ENCODE measurements around the gene RPL15. TPM values are rescaled to one million over a fixed set of nuclear protein-coding genes. Genes with fewer than 3 reads are reported as not detected.

The RPL15 gene
- polyA plus RNA-seq, 1 donor (not counting 4 experiments of a cell fraction or from before 2014, with no cell fraction given) = 3,052 TPM

- peaks cover 34% of the 10 kb centered on the region for H3K79me2 ChIP-seq (ENCODE audit: control insufficient read depth, insufficient read depth, low read length)
- no peaks in the 10 kb centered on the region for H4K20me1 ChIP-seq (ENCODE audit: control insufficient read depth, extremely low read depth, insufficient read depth, low read length)
- peaks cover 24% of the 10 kb centered on the region for H3K4me1 ChIP-seq (ENCODE audit: control insufficient read depth, extremely low read depth, insufficient read depth, low read length)
These were observed 44.6 kb upstream of the RPL15 start for GRCh38 chr3:23872330-23872729.

GRCh38 chr3:23873941-23874340 is 43.0 kb upstream of the RPL15 start:
- Histone ChIP-seq H3K4me3 (ENCODE audit: control insufficient read depth in 2 of 3, extremely low read depth in 1 of 3, insufficient read depth in 2 of 3, low read depth in 1 of 3, low read length in 3 of 3) (no peak overlapping the region), H3K4me2 (ENCODE audit: control insufficient read depth, extremely low read depth, insufficient read depth, low read depth, low read length) (peak overlapping the region; percentile 47), H3K27me3 (ENCODE audit: control insufficient read depth, extremely low read depth, insufficient read depth, low read length) (no peaks in the 10 kb centered on the region), H3K79me2 (ENCODE audit: control insufficient read depth, insufficient read depth, low read length) (peaks cover 37% of the 10 kb centered on the region), H4K20me1 (ENCODE audit: control insufficient read depth, extremely low read depth, insufficient read depth, low read length) (no peaks in the 10 kb centered on the region), H3K9me3 (ENCODE audit: control insufficient read depth, low read depth, low read length) (no peaks in the 10 kb centered on the region), H3K9ac (ENCODE audit: control insufficient read depth, extremely low read depth, insufficient read depth, low read length) (no peak overlapping the region), H3K9me1 (ENCODE audit: control insufficient read depth, extremely low read depth, insufficient read depth, low read length) (no peaks in the 10 kb centered on the region), H3K4me1 (ENCODE audit: control insufficient read depth, extremely low read depth, insufficient read depth, low read length) (peaks cover 27% of the 10 kb centered on the region), H3K36me3 (ENCODE audit: control insufficient read depth in 2 of 2, extremely low read depth in 1 of 2, insufficient read depth in 2 of 2, low read length in 2 of 2) (no peaks in the 10 kb centered on the region), H2AFZ (ENCODE audit: control insufficient read depth, low read length) (no peak overlapping the region), H3K27ac (ENCODE audit: control insufficient read depth, insufficient read depth, low read length) (peak overlapping the region; percentile 19)
- dilution Hi-C loops (cut with MboI; ENCODE audit: extremely low pct_ligation_motif_present, low sequenced_read_pairs) = no loop called here
- TF ChIP-seq, protein P1, sequence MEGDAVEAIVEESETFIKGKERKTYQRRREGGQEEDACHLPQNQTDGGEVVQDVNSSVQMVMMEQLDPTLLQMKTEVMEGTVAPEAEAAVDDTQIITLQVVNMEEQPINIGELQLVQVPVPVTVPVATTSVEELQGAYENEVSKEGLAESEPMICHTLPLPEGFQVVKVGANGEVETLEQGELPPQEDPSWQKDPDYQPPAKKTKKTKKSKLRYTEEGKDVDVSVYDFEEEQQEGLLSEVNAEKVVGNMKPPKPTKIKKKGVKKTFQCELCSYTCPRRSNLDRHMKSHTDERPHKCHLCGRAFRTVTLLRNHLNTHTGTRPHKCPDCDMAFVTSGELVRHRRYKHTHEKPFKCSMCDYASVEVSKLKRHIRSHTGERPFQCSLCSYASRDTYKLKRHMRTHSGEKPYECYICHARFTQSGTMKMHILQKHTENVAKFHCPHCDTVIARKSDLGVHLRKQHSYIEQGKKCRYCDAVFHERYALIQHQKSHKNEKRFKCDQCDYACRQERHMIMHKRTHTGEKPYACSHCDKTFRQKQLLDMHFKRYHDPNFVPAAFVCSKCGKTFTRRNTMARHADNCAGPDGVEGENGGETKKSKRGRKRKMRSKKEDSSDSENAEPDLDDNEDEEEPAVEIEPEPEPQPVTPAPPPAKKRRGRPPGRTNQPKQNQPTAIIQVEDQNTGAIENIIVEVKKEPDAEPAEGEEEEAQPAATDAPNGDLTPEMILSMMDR (optimal IDR thresholded peaks at IDR 0.05 in 1 of 3, IDR thresholded peaks at IDR 0.05 in 1 of 3, conservative IDR thresholded peaks at IDR 0.05 in 1 of 3; ENCODE audit: extremely low read depth in 1 of 3, insufficient read depth in 2 of 3, low read length in 3 of 3) = no peak
- TF ChIP-seq EZH2 (IDR thresholded peaks at IDR 0.05; ENCODE audit: low read length) = no peak
- no peak for FAIRE-seq
- DNase-seq (ENCODE audit: low read depth, low spot score) = no peak

More at GRCh38 chr3:23872330-23872729, 44.6 kb upstream of the RPL15 start:
- FAIRE-seq = no peak
- Histone ChIP-seq H3K9ac (ENCODE audit: control insufficient read depth, extremely low read depth, insufficient read depth, low read length) (no peak overlapping the region), H3K27me3 (ENCODE audit: control insufficient read depth, extremely low read depth, insufficient read depth, low read length) (no peaks in the 10 kb centered on the region), H3K9me1 (ENCODE audit: control insufficient read depth, extremely low read depth, insufficient read depth, low read length) (no peaks in the 10 kb centered on the region), H2AFZ (ENCODE audit: control insufficient read depth, low read length) (no peak overlapping the region), H3K36me3 (ENCODE audit: control insufficient read depth in 2 of 2, extremely low read depth in 1 of 2, insufficient read depth in 2 of 2, low read length in 2 of 2) (no peaks in the 10 kb centered on the region), H3K27ac (ENCODE audit: control insufficient read depth, insufficient read depth, low read length) (no peak overlapping the region), H3K4me2 (ENCODE audit: control insufficient read depth, extremely low read depth, insufficient read depth, low read depth, low read length) (no peak overlapping the region), H3K9me3 (ENCODE audit: control insufficient read depth, low read depth, low read length) (no peaks in the 10 kb centered on the region), H3K4me3 (ENCODE audit: control insufficient read depth in 2 of 3, extremely low read depth in 1 of 3, insufficient read depth in 2 of 3, low read depth in 1 of 3, low read length in 3 of 3) (no peak overlapping the region)
- no peak for TF ChIP-seq EZH2 (IDR thresholded peaks at IDR 0.05; ENCODE audit: low read length)
- TF ChIP-seq, protein P1 (optimal IDR thresholded peaks at IDR 0.05 in 1 of 3, IDR thresholded peaks at IDR 0.05 in 1 of 3, conservative IDR thresholded peaks at IDR 0.05 in 1 of 3; ENCODE audit: extremely low read depth in 1 of 3, insufficient read depth in 2 of 3, low read length in 3 of 3) = no peak
- DNase-seq (ENCODE audit: low read depth, low spot score) = no peak
- dilution Hi-C loops (cut with MboI; ENCODE audit: extremely low pct_ligation_motif_present, low sequenced_read_pairs) = no loop called here
